ENCODE measurements around the gene CLTA.
"Not testable (repeated sequence)": the region's sequence is repeated elsewhere in the genome, so short reads cannot be mapped to it uniquely, and the experiment has no call there.

Gene CLTA

GRCh38 chr9:36158917-36159316, 31.8 kb upstream of the CLTA start:
- DNase-seq (ENCODE audit: low read depth) = peak; percentile 41
- TF ChIP-seq CTCF (conservative IDR thresholded peaks at IDR 0.05; ENCODE audit: control insufficient read depth, insufficient read depth, low read depth, low read length) = no peak

GRCh38 chr9:36159509-36159908, 31.2 kb upstream of the CLTA start:
- DNase-seq (ENCODE audit: low read depth); H3K4me3 ChIP-seq (ENCODE audit: control insufficient read depth, low read depth, low read length): not testable (repeated sequence)

More at GRCh38 chr9:36158917-36159316, 31.8 kb upstream of the CLTA start:
- no peak overlapping the region for H3K4me3 ChIP-seq (ENCODE audit: control insufficient read depth, low read depth, low read length)

- peak; percentile 43 for DNase-seq (ENCODE audit: low read depth)
- H3K4me3 ChIP-seq (ENCODE audit: control insufficient read depth, low read depth, low read length) = not testable (repeated sequence)
Observed at GRCh38 chr9:36160126-36160525, 30.6 kb upstream of the CLTA start.

- peak; percentile 71 for DNase-seq (ENCODE audit: low read depth)
- no peak for TF ChIP-seq CTCF (conservative IDR thresholded peaks at IDR 0.05; ENCODE audit: control insufficient read depth, insufficient read depth, low read depth, low read length)
- no peak overlapping the region for H3K4me3 ChIP-seq (ENCODE audit: control insufficient read depth, low read depth, low read length)
Observed at GRCh38 chr9:36161187-36161586, 29.5 kb upstream of the CLTA start.

GRCh38 chr9:36162211-36162738, 28.4 kb upstream of the CLTA start:
- TF ChIP-seq CTCF (conservative IDR thresholded peaks at IDR 0.05; ENCODE audit: control insufficient read depth, insufficient read depth, low read depth, low read length) = no peak
- no peak overlapping the region for H3K4me3 ChIP-seq (ENCODE audit: control insufficient read depth, low read depth, low read length)
- no peak for DNase-seq (ENCODE audit: low read depth)

GRCh38 chr9:36163049-36163785, 27.5 kb upstream of the CLTA start:
- TF ChIP-seq CTCF (conservative IDR thresholded peaks at IDR 0.05; ENCODE audit: control insufficient read depth, insufficient read depth, low read depth, low read length) = no peak
- H3K4me3 ChIP-seq (ENCODE audit: control insufficient read depth, low read depth, low read length) = no peak overlapping the region
- DNase-seq (ENCODE audit: low read depth) = peak; percentile 84

GRCh38 chr9:36163786-36164170, 26.9 kb upstream of the CLTA start:
- DNase-seq (ENCODE audit: low read depth) = peak; percentile 81
- TF ChIP-seq CTCF (conservative IDR thresholded peaks at IDR 0.05; ENCODE audit: control insufficient read depth, insufficient read depth, low read depth, low read length) = no peak

GRCh38 chr9:36164372-36164771, 26.3 kb upstream of the CLTA start:
- DNase-seq (ENCODE audit: low read depth) = no peak
- no peak for TF ChIP-seq CTCF (conservative IDR thresholded peaks at IDR 0.05; ENCODE audit: control insufficient read depth, insufficient read depth, low read depth, low read length)
- no peak overlapping the region for H3K4me3 ChIP-seq (ENCODE audit: control insufficient read depth, low read depth, low read length)

More at GRCh38 chr9:36163786-36164170, 26.9 kb upstream of the CLTA start:
- no peak overlapping the region for H3K4me3 ChIP-seq (ENCODE audit: control insufficient read depth, low read depth, low read length)

Data from fibroblast of mammary gland (primary cell).